Measurements from ENCODE around the gene RHBG.
"Not testable (repeated sequence)": the region's sequence is repeated elsewhere in the genome, so short reads cannot be mapped to it uniquely, and the experiment has no call there.

DNA sequence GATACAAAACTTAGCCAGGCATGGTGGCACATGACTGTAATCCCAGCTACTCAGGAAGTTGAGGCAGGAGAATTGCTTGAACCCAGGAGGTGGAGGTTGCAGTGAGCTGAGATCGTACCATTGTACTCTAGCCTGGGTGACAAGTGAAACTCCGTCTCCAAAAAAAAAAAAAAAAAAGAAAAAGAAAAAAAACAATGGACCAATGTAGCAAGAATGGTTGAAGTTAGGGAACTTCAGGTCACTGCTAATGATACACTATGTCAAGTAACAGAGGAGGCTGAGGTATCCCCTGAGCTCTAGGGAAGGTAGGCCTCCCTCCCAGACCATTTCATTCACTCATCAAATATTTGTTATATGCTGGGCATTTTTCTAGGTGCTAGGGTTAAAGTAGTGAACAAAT lies 23.0 kb upstream of the RHBG start:
- TF ChIP-seq, protein P1, sequence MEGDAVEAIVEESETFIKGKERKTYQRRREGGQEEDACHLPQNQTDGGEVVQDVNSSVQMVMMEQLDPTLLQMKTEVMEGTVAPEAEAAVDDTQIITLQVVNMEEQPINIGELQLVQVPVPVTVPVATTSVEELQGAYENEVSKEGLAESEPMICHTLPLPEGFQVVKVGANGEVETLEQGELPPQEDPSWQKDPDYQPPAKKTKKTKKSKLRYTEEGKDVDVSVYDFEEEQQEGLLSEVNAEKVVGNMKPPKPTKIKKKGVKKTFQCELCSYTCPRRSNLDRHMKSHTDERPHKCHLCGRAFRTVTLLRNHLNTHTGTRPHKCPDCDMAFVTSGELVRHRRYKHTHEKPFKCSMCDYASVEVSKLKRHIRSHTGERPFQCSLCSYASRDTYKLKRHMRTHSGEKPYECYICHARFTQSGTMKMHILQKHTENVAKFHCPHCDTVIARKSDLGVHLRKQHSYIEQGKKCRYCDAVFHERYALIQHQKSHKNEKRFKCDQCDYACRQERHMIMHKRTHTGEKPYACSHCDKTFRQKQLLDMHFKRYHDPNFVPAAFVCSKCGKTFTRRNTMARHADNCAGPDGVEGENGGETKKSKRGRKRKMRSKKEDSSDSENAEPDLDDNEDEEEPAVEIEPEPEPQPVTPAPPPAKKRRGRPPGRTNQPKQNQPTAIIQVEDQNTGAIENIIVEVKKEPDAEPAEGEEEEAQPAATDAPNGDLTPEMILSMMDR (IDR thresholded peaks at IDR 0.05) = not testable (repeated sequence)
- TF ChIP-seq EZH2 (IDR thresholded peaks at IDR 0.05; ENCODE audit: borderline replicate concordance, insufficient read depth, low read depth, low read length, poor library complexity, severe bottlenecking) = not testable (repeated sequence)

Data from B cell (primary cell).